ENCODE data around the gene RASGRF1. TPM values are rescaled to one million over a fixed set of nuclear protein-coding genes. Genes with fewer than 3 reads are reported as not detected.

RASGRF1 gene
- polyA plus RNA-seq, 1 donor from 2014 or later = 11.0 TPM

GRCh38 chr15:79034284-79034683, 56.3 kb downstream of the RASGRF1 start:
- no peaks in the 10 kb centered on the region for H3K79me2 ChIP-seq (replicated peaks; ENCODE audit: insufficient read depth, low read length)
- no peak for TF ChIP-seq MXI1 (conservative IDR thresholded peaks at IDR 0.05; ENCODE audit: poor library complexity, severe bottlenecking)
- no peak for TF ChIP-seq SMC3 (conservative IDR thresholded peaks at IDR 0.05; ENCODE audit: poor library complexity)
- TF ChIP-seq EZH2 (IDR thresholded peaks at IDR 0.05; ENCODE audit: borderline replicate concordance, insufficient read depth, low read length, poor library complexity, severe bottlenecking) = no peak
- no peak for TF ChIP-seq EP300 (conservative IDR thresholded peaks at IDR 0.05; ENCODE audit: poor library complexity, severe bottlenecking)
- TF ChIP-seq REST (IDR thresholded peaks at IDR 0.05; ENCODE audit: borderline replicate concordance) = no peak
- no peak for TF ChIP-seq CTCF (IDR thresholded peaks at IDR 0.05; ENCODE audit: poor library complexity, severe bottlenecking)
- no peak for TF ChIP-seq POLR2AphosphoS5 (IDR thresholded peaks at IDR 0.05)
- no peak for TF ChIP-seq RAD21 (conservative IDR thresholded peaks at IDR 0.05)
- TF ChIP-seq TAF1 (IDR thresholded peaks at IDR 0.05; ENCODE audit: low read depth) = no peak
- H4K20me1 ChIP-seq (ENCODE audit: insufficient read depth) = no peaks in the 10 kb centered on the region
- no peaks in the 10 kb centered on the region for H3K27me3 ChIP-seq (ENCODE audit: insufficient read depth, low read depth, low read length)
- no peak overlapping the region for H3K4me2 ChIP-seq (ENCODE audit: low read length)
- no peaks in the 10 kb centered on the region for H3K36me3 ChIP-seq (ENCODE audit: insufficient read depth, low read length)
- H3K9me2 ChIP-seq (ENCODE audit: insufficient read depth, low read length) = no peaks in the 10 kb centered on the region
- H3K4me3 ChIP-seq (ENCODE audit: low read length) = no peak overlapping the region
- H3F3A ChIP-seq (ENCODE audit: insufficient read depth, low read length, poor library complexity, severe bottlenecking) = no peaks in the 10 kb centered on the region
- no peak overlapping the region for H3K27ac ChIP-seq (ENCODE audit: low read length)
- no peak overlapping the region for H3K9ac ChIP-seq (ENCODE audit: low read length)
- peaks cover 2% of the 10 kb centered on the region for H3K9me3 ChIP-seq (ENCODE audit: low read length)
- no peak overlapping the region for H2AFZ ChIP-seq (ENCODE audit: low read depth, low read length)

- Histone ChIP-seq H4K20me1 (ENCODE audit: insufficient read depth) (no peaks in the 10 kb centered on the region), H3K9me2 (ENCODE audit: insufficient read depth, low read length) (no peaks in the 10 kb centered on the region), H3F3A (ENCODE audit: insufficient read depth, low read length, poor library complexity, severe bottlenecking) (no peaks in the 10 kb centered on the region), H3K36me3 (ENCODE audit: insufficient read depth, low read length) (no peaks in the 10 kb centered on the region), H3K4me3 (ENCODE audit: low read length) (no peak overlapping the region), H2AFZ (ENCODE audit: low read depth, low read length) (no peak overlapping the region), H3K79me2 (replicated peaks; ENCODE audit: insufficient read depth, low read length) (no peaks in the 10 kb centered on the region), H3K9ac (ENCODE audit: low read length) (no peak overlapping the region), H3K27me3 (ENCODE audit: insufficient read depth, low read depth, low read length) (no peaks in the 10 kb centered on the region), H3K4me2 (ENCODE audit: low read length) (no peak overlapping the region), H3K9me3 (ENCODE audit: low read length) (peaks cover 2% of the 10 kb centered on the region), H3K27ac (ENCODE audit: low read length) (no peak overlapping the region)
- TF ChIP-seq EP300 (conservative IDR thresholded peaks at IDR 0.05; ENCODE audit: poor library complexity, severe bottlenecking) = no peak
- TF ChIP-seq CTCF (IDR thresholded peaks at IDR 0.05; ENCODE audit: poor library complexity, severe bottlenecking) = no peak
- no peak for TF ChIP-seq REST (IDR thresholded peaks at IDR 0.05; ENCODE audit: borderline replicate concordance)
- TF ChIP-seq RAD21 (conservative IDR thresholded peaks at IDR 0.05) = no peak
- TF ChIP-seq POLR2AphosphoS5 (IDR thresholded peaks at IDR 0.05) = no peak
- TF ChIP-seq SMC3 (conservative IDR thresholded peaks at IDR 0.05; ENCODE audit: poor library complexity) = no peak
- TF ChIP-seq MXI1 (conservative IDR thresholded peaks at IDR 0.05; ENCODE audit: poor library complexity, severe bottlenecking) = no peak
- TF ChIP-seq TAF1 (IDR thresholded peaks at IDR 0.05; ENCODE audit: low read depth) = no peak
- no peak for TF ChIP-seq EZH2 (IDR thresholded peaks at IDR 0.05; ENCODE audit: borderline replicate concordance, insufficient read depth, low read length, poor library complexity, severe bottlenecking)
Measured at GRCh38 chr15:79032656-79033055, 57.9 kb downstream of the RASGRF1 start.

Data from neural cell (in vitro differentiated cells).